ENCODE measurements around the gene NUDT13. TPM values are rescaled to one million over a fixed set of nuclear protein-coding genes. Genes with fewer than 3 reads are reported as not detected.

The NUDT13 gene
- total RNA-seq, 1 donor from 2014 or later, result 3.3 TPM

DNA sequence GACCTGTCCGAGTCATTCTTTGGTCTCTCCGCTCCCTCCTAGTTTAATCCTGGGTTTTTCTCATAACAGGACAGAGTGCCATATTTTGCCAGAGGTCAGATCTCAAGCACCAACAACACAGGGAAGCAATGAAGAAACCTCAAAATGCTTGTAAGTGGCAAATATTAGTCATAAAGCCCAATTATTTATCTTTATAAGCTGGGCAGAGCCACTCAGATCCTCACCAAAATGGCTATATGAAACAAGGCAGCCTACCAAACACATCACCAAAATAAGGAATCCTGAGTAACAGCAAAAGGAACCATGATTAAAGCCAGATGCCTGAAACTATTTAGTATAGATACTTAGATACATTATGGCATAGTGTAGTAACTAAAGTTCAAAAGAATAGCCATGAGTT is 52.8 kb downstream of the NUDT13 start:
- DNase-seq, result no peak
- TF ChIP-seq CTCF (IDR thresholded peaks at IDR 0.05; ENCODE audit: partially characterized antibody, unreplicated experiment), result no peak
- H3K27me3 Mint-ChIP-seq (ENCODE audit: unreplicated experiment), result peaks cover 5% of the 10 kb centered on the region
- no peak overlapping the region for H3K4me3 Mint-ChIP-seq (ENCODE audit: unreplicated experiment)
- peaks cover 3% of the 10 kb centered on the region for H3K9me3 Mint-ChIP-seq (ENCODE audit: unreplicated experiment)
- no peak overlapping the region for H3K27ac Mint-ChIP-seq (ENCODE audit: unreplicated experiment)
- H3K36me3 Mint-ChIP-seq (ENCODE audit: unreplicated experiment), result no peaks in the 10 kb centered on the region
- H3K4me1 Mint-ChIP-seq (ENCODE audit: low read depth, unreplicated experiment), result peaks cover 4% of the 10 kb centered on the region

DNA sequence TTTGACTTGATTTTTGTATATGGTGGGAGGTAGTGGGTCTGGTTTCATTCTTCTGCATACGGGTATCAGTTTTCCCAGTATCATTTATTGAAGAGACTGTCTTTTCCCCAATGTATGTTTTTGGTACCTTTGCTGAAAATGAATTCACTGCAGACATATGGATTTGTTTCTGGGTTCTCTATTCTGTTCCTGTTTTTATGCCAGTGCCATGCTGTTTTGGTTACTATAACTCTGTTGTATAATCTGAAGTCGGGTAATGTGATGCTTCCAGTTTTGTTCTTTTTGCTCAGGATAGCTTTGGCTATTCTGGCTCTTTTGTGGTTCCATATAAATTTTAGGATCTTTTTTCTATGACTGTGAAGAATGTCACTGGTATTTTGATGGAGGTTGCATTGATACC is 56.7 kb downstream of the NUDT13 start:
- peaks cover 4% of the 10 kb centered on the region for H3K4me1 Mint-ChIP-seq (ENCODE audit: low read depth, unreplicated experiment)
- H3K9me3 Mint-ChIP-seq (ENCODE audit: unreplicated experiment), result peaks cover 3% of the 10 kb centered on the region
- no peak for DNase-seq
- peak overlapping the region; percentile 99 for H3K27ac Mint-ChIP-seq (ENCODE audit: unreplicated experiment)
- peaks cover 5% of the 10 kb centered on the region for H3K27me3 Mint-ChIP-seq (ENCODE audit: unreplicated experiment)
- no peaks in the 10 kb centered on the region for H3K36me3 Mint-ChIP-seq (ENCODE audit: unreplicated experiment)
- H3K4me3 Mint-ChIP-seq (ENCODE audit: unreplicated experiment), result peak overlapping the region; percentile 99
- TF ChIP-seq CTCF (IDR thresholded peaks at IDR 0.05; ENCODE audit: partially characterized antibody, unreplicated experiment), result no peak

- TF ChIP-seq CTCF (IDR thresholded peaks at IDR 0.05; ENCODE audit: partially characterized antibody, unreplicated experiment), result no peak
- peaks cover 3% of the 10 kb centered on the region for H3K9me3 Mint-ChIP-seq (ENCODE audit: unreplicated experiment)
- H3K27ac Mint-ChIP-seq (ENCODE audit: unreplicated experiment), result peak overlapping the region; percentile 99
- peaks cover 5% of the 10 kb centered on the region for H3K27me3 Mint-ChIP-seq (ENCODE audit: unreplicated experiment)
- no peak for DNase-seq
- H3K36me3 Mint-ChIP-seq (ENCODE audit: unreplicated experiment), result no peaks in the 10 kb centered on the region
- H3K4me1 Mint-ChIP-seq (ENCODE audit: low read depth, unreplicated experiment), result peaks cover 4% of the 10 kb centered on the region
- peak overlapping the region; percentile 99 for H3K4me3 Mint-ChIP-seq (ENCODE audit: unreplicated experiment)
Observed at GRCh38 chr10:73167458-73167782, 57.2 kb downstream of the NUDT13 start.

DNA sequence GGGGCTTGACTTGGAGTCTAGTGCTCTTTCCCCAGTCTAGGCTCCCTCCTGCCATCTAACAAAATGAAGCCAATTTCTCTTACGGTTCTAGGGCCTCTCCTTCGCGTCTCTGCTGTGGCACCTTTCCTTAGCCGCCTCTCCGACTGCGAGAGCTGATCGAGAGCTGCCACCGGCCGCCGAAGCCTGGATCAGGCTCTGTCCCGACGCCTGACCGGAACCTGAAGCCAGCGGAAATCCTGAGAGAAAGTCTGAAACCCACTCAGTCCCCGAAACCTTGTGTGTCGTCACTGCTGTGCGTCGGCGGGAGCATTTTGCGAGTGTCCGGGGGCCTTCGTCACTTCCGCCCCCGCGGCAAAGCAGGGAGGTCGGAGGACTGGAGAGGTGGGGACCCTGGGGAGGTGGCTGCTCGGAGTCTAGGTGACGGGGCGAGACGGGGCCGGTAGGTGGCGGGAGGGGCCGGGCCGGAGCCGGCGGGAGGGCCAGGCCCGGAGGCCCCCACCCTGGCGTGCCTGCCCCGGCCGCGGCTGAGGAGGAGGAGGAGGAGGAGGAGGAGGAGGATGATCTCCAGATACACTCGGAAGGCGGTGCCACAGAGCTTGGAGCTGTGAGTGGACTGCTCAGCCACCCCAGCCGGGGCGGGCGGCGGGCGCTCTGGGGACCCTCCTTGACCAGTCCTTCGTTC is 57.7 kb downstream of the NUDT13 start, which contains the start of the genes ECD and FAM149B1:
TSS of gene ECD (minus strand) at position 226 of the 682 bp plus-strand sequence. CDS start 4,071 bp downstream, outside the sequence.
TSS of gene FAM149B1 (plus strand) at position 337 of the 682 bp plus-strand sequence. CDS start at position 558, 221 bp downstream.
- Mint-ChIP-seq H3K27ac (ENCODE audit: unreplicated experiment) (peak within 1 kb of the TSS; percentile 99), H3K4me1 (ENCODE audit: low read depth, unreplicated experiment) (peaks cover 4% of the 10 kb centered on the region), H3K36me3 (ENCODE audit: unreplicated experiment) (no peaks in the 10 kb centered on the region), H3K9me3 (ENCODE audit: unreplicated experiment) (peaks cover 3% of the 10 kb centered on the region), H3K27me3 (ENCODE audit: unreplicated experiment) (peaks cover 5% of the 10 kb centered on the region), H3K4me3 (ENCODE audit: unreplicated experiment) (peak within 1 kb of the TSS; percentile 99)
- TF ChIP-seq CTCF (IDR thresholded peaks at IDR 0.05; ENCODE audit: partially characterized antibody, unreplicated experiment), result peak; percentile 63
- peak; percentile 95 for DNase-seq

DNA sequence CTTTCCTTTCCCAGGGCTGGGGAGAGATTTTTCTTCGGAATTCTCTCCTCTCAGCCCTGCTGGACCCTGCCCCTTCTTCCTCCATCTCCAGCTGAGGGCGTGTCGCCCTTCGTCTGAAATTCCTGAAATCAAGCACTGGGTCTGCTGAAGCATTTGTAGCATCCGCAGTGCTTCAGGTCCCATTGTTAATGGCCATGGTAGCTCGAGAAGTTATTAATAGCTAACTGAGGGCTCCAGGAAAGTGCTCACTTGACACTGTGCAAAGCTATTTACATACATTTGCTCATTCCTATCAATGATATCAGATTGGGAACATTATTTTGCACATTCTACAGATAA is 58.2 kb downstream of the NUDT13 start:
- H3K9me3 Mint-ChIP-seq (ENCODE audit: unreplicated experiment), result peaks cover 3% of the 10 kb centered on the region
- no peaks in the 10 kb centered on the region for H3K36me3 Mint-ChIP-seq (ENCODE audit: unreplicated experiment)
- peaks cover 5% of the 10 kb centered on the region for H3K27me3 Mint-ChIP-seq (ENCODE audit: unreplicated experiment)
- H3K4me3 Mint-ChIP-seq (ENCODE audit: unreplicated experiment), result peak overlapping the region; percentile 93
- no peak for DNase-seq
- H3K4me1 Mint-ChIP-seq (ENCODE audit: low read depth, unreplicated experiment), result peaks cover 4% of the 10 kb centered on the region
- H3K27ac Mint-ChIP-seq (ENCODE audit: unreplicated experiment), result peak overlapping the region; percentile 93
- no peak for TF ChIP-seq CTCF (IDR thresholded peaks at IDR 0.05; ENCODE audit: partially characterized antibody, unreplicated experiment)
